Right lobe of liver (tissue), 4 donors: ENCODE data around the gene PAXX.

Experiments used
- POLR2A ChIP-seq: fragments of 450-650 bp; IDR thresholded peaks from one replicate; pipeline ENCODE4 v1.6.1; 2017; ENCODE audit warnings: antibody characterized with exemption, mild to moderate bottlenecking
- TF ChIP-seq, protein P1 (sequence below), 4 donors: fragments of 200-600 bp in 3 of 4; fragments of 450-650 bp in 1 of 4; IDR thresholded peaks; one replicate each; pipeline versions ENCODE4 v1.5.1 to v1.8.0; 2016 to 2022; ENCODE audit warnings: antibody characterized with exemption in 4 of 4, mild to moderate bottlenecking in 2 of 4
- donor health status: DM: no; HTN: no; CAD: no.
- donor health status: DM: no; HTN: no; CAD: no.
- donor health status: DM: no; HTN: yes; CAD: no.

DNA sequence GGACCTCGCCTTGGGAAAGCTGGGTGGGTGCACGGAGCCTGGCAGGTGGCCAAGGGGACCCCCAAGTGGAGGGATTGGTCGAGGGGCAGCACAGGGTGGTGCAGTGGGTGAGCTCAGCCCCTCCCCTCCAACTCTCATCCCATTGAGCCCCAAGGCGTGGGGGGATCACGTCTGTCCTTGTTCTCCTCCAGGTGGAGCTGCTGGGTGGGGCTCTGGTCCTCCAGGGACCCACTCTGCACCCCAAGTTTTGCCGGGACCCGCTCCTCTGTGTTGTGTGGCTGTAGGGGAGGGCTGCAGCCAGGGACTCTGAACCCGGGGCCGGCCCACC lies 43.2 kb downstream of the PAXX start:
- TF ChIP-seq, protein P1, sequence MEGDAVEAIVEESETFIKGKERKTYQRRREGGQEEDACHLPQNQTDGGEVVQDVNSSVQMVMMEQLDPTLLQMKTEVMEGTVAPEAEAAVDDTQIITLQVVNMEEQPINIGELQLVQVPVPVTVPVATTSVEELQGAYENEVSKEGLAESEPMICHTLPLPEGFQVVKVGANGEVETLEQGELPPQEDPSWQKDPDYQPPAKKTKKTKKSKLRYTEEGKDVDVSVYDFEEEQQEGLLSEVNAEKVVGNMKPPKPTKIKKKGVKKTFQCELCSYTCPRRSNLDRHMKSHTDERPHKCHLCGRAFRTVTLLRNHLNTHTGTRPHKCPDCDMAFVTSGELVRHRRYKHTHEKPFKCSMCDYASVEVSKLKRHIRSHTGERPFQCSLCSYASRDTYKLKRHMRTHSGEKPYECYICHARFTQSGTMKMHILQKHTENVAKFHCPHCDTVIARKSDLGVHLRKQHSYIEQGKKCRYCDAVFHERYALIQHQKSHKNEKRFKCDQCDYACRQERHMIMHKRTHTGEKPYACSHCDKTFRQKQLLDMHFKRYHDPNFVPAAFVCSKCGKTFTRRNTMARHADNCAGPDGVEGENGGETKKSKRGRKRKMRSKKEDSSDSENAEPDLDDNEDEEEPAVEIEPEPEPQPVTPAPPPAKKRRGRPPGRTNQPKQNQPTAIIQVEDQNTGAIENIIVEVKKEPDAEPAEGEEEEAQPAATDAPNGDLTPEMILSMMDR (IDR thresholded peaks at IDR 0.05) = peak in 1 of 4 donors; percentile 15
- TF ChIP-seq POLR2A = no peak
